Activated CD4-positive, alpha-beta T cell treated with anti-CD3 and anti-CD28 coated beads for 4 hours (primary cell): ENCODE results near the gene RPL7A.
"Not testable (repeated sequence)": the region's sequence is repeated elsewhere in the genome, so short reads cannot be mapped to it uniquely, and the experiment has no call there.

Experiments used
- DNase-seq, 2 donors: peaks; one replicate each; pipeline ENCODE4 v3.0.0-alpha.2; 2020

Gene RPL7A

DNA sequence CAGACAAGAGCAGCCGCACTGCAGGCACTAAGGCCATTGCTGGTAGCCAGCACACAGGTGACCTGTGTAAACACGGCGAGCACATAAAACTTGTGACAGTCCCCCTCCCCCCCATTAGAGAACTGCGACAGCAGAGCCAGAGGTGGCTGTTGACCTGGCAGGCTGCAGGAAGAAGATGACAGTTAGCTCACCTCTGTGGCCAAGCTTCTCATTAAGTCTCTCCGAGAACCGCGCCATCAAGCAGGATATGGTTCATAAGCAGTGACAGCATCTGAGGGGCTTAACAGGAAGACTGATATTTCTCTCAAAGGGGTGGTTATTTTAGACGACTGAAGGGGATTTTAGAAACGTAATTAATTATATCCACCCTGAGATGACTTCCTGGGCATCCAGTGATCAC is 22.7 kb downstream of the RPL7A start:
- peak; percentile 31 to 39 for DNase-seq

DNA sequence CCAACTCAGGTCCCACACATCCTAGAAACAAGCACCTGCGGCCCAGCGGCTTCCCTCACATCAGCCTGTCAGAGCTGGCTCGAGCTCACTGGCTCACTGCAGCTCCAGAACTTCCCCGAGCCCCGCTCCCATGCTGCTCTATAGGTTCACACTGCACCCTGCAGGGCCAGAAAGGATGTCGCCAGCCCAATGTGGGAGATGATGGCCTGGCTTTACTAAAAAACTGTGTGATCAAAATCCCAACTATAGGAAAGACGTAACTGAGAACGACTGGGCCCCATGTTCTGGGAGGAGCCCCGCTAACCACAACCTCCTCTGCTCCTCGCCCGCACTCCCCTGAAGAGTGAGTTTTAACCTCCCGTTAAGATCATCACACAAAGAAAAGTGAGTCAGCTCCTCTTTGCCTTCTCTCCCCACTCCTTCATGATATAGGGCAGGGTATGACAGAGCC is 23.3 kb downstream of the RPL7A start:
- peak; percentile 70 to 73 for DNase-seq

DNA sequence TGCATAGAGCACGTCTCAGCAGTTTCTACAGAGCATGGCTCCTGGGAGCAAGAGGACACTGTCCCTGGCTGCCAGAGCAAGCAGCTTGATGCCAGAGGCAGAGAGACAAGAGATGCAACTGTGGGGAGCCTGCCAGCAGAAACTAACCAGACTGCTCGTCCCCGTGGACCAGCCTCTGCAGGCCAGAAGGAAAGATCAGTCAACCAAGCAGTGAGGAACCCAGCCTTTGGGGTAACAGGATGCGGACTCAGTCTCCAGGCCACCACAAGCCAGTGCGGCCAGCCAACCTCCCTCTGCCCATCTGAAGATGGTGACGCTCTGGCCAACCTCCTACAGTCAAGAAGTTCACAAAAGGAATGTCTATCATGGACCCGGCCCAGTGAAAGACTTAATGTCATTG is 24.1 kb downstream of the RPL7A start:
- DNase-seq, result no peak

DNA sequence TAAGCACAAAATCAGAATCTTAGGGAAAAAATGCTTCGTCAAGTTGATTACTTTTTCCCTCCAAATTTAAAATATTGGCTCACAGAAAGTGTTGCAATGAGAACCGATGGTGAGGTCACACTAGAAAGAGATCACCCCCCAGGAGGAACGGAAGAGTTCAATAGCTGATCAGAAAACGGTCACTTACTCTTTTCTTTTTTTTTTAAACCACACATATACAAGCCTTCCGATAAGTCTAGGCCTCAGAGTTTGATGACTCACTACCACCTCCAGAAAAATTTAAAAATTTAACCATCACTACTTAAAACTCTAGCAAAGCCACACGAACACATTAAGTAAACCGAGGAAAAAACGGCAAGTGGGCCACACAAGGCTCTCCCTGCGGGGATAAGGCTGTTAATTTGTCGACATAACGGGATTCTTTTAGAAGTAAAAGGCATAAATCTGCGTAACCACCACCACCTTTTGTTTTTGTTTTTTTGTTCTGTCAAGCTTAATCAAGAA is 26.6 kb downstream of the RPL7A start:
- no peak for DNase-seq

DNA sequence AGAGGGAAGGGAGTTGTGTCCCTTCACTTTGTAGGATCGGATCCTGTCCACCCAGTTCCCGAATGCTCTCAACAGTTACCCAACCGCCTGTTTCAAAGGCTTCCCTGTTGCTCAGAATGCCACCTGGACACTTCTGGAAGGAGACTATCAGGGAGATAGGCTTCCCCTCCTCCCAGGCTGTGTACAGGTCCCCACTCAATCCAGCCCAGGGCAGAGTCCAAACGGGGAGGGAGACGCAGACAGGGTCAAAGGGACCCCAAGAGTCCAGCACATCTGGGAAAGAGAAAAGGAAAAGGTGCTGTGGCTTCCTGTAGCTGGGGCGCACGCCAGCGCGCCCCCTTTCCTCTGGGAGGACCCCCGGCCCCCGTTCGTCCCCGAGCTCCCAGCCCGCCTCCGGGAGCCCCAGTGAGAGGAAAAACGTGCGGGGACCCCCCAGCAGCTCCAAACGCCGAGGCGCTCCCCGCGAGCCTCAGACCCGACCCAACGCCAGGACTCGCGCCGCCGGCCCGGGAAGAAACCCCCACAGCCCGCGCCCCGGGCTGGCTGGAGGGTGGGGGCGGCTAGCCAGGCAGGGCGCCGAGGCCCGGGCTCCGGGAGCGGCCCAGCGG is 27.2 kb downstream of the RPL7A start:
- no peak for DNase-seq

DNA sequence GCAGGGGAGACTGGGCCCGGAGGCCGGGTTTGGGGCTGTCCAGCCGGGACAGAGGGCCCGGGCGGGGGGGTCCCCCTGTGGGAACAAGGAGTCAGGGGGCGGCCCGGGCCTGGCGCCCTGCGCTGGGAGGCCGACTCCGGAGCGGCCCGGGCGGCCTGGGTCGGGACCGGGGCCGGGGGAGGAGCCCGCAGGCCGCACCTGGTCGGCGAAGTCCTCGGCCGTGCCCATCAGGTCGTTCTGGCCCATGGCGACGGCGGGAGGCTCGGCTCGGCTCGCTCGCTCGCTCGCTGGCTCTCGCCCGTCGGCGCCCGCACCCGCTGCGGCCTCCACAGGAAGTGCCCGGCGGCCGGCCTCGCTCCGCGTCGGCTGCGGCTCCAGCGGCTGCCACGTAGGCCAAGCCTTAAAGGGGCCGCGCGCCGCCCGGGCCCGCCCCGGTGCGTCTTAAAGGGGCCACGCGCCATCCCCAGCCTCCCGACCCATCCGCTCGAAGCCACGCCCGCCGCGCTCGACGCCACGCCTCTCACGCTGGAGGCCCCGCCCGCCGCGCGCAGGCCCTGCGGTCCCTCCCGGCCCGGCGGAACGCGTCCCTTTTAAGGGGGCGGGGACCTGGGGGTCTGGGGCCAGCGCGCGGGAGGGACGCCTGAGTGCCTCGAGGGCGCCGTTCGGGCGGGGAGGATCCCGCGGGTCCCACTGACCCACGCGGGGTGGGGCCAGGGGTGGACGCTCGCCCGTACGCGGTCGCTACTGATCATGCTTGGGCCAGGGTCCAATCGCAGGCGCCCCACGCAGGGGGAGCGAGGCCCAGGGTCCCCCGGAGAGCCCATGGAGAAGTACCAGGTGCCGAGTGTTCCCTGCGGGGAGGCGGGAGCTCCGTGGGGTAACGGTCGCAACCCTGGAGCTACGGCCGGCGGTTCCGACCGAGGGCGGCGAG is 28.0 kb downstream of the RPL7A start, which contains the start of the genes STKLD1 and SURF4:
Gene STKLD1 (plus strand): TSS at position 643 of the 931 bp plus-strand sequence. CDS start 108 bp downstream, at position 751.
Gene SURF4 (minus strand): TSS at position 337 of the 931 bp plus-strand sequence. CDS start 91 bp downstream, at position 246.
- DNase-seq, result peak; percentile 90 to 94

DNA sequence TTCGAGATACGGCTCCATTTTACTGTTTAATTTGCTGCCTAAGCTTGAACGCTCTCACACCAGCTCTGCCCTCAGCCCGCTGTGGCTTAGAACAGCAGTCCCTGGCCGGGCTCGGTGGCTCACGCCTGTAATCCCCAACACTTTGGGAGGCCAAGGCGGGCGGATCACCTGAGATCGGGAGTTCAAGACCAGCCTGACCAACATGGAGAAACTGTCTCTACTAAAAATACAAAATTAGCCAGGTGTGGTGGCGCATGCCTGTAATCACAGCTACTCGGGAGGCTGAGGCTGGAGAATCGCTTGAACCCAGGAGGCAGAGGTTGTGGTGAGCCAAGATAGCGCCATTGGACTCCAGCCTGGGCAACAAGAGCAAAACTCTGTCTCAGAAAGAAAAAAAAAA is 29.3 kb downstream of the RPL7A start:
- not testable (repeated sequence) for DNase-seq

DNA sequence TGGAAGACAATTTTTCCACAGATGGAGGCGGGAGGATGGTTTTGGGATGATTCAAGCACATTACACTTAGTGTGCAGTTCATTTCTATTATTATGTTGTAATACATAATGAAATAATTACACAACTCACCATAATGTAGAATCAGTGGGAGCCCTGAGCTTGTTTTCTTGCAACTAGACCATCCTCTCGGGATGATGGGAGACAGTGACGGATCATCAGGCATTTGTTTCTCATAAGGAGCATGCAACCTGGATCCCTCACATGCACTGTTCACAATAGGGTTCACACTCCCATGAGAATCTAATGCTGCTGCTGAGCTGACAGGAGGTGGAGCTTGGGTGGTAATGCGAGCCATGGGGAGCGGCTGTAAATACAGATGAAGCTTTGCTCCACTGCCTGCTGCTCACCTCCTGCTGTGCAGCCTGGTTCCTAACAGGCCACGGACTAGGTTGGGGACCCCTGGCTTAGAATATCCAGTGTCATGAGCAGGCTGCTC is 29.8 kb downstream of the RPL7A start:
- no peak for DNase-seq

DNA sequence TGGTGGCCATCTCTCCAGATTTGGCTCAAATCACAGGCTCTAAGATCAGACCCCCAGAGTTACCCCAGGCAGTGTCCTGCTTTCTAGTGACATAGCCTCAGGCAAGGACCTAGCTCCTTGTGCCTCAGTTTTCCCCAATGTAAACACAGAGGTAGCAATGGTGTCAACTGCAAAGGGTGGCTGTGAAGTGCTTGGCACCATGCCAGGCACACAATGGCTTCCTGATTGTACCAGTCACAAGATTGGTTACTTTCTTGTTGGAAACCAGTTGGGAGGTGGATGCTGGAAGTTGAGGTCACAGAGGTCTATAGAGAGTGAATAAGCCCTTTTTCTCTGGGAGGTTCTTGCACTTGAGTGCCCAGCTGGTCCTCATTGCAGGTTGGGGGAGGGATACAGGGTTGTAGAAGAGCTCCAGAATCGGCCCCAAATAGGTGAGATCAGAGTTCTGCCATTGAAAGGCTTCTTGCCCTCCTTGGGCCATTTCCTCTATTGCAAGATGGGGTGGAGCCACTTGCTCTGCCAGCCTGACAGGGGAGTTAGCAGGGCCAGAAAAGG is 30.5 kb downstream of the RPL7A start:
- no peak for DNase-seq

DNA sequence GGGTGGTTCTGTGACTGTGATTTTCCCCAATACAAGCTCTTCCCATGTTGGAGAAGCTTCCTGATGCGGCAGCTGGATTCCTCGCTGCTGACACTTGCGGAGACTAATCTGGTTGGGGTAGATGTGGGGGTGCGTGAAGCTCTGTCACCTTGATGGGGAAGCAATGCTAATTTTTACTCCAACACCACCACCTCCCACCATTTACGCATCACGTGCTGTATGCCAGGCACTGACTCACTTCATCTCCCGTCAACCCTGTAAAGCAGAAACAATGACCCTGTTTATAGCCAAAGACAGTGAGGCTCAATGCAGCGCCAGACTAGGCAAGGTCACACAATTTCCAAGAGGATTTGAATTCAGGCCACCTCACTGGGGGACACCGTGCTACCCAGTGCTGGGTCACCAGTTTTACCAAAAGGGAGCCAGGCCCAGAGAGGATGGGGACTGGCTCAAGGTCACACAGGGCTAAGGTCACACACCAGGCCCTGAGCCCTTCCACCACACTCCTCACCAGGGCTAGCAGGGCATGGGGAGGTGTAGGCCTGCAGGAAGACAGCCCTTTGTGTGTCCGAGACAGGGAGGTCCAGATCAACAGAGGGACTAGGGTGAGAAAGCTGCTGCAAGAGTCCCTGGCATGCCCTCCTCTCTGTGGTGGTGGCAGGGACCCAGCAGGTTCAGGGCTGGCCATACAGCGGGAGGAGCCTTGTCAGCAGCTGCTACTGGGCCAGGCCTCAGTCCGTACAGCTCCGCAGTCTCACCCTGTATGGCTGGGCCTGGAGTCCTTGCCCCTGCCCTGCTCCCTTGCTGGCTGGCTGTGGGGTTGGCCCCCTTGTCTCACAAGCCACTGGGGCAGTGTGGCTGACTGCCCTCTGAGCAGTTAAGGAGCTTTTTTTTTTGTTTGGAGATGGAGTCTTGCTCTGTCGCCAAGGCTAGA is 31.4 kb downstream of the RPL7A start:
- DNase-seq, result no peak

DNA sequence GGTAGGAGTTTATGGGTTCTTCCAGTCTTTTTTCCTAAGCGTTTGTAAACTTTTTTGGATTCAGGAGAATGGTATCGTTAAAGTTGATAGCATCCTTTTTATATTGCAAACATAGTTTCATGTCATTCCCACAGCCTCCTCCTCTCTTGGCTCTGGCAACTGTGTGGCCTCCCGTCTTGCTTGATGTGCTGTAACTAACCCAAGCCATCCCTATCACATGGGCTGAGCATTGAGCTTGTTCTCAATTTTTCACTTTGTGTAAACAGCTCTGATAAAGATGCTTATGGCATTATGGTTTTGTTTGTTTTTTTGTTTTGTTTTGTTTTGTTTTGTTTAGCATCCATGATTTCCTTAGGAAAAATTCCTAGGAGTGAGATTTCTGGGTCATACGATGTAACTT is 32.7 kb downstream of the RPL7A start:
- DNase-seq, result no peak

DNA sequence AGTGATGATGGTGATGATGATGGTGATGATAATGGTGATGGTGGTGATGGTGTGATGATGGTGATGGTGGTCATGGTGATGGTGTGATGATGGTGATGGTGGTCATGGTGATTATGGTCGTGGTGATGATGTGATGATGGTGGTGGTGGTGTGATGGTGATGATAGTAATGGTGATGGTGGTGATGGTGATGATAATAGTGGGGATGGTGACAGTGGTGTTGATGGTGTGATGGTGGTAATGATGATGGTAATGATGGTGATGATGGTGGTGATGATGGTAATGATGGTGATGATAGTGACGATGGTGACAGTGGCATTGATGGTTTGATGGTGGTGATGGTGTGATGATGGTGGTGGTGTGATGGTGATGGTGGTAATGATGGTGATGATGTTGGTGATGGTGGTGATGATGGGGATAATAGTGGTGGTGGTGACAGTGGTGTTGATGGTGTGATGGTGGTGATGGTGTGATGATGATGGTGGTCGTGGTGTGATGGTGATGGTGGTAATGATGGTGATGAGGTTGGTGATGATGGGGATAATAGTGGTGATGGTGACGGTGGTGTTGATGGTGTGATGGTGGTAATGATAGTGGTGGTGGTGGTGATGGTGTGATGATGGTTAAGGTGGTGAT is 34.6 kb downstream of the RPL7A start:
- no peak for DNase-seq

DNA sequence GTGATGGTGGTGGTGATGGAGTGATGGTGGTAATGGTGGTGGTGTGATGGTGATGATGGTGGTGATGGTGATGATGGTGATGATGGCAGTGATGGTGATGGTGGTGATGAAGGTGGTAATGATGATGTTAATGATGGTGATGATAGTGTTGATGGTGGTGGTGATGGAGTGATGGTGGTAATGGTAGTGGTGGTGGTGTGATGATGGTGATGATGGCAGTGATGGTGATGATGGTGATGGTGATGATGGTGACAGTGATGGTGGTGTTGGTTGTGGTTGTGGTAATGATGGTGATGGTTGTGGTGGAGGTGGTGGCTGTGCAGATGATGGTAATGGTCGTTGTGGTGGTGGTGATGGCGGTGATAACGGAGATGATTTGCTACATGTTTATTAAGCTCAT is 35.4 kb downstream of the RPL7A start:
- DNase-seq, result no peak

DNA sequence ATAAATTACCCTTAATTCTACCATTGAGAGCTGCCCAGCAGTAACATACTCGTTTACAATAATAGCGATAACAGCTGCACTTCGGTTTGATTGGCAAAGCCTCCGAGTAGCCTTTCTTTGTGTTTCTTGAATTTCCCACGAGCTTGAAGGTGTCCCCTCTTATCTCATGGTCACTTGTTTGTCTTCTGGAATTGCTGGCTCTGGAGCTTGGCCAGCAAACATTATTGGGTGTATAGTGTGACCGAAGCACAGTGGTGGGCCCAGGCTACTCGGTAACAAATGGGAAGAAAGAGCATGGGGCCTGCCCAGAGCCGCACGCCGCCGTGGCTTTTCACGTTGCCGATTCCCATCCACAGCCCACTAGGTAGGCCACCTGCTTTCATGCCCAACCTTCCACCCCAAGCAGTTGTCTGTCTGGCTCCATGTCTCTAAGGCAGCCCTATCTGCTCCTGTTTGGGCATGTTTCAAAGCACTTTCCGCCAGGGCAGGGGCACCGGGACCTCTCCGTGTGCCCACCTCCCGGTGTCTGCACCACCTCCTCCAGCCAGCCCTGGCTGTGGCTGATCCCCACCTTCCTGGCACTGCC is 36.8 kb downstream of the RPL7A start:
- no peak for DNase-seq

DNA sequence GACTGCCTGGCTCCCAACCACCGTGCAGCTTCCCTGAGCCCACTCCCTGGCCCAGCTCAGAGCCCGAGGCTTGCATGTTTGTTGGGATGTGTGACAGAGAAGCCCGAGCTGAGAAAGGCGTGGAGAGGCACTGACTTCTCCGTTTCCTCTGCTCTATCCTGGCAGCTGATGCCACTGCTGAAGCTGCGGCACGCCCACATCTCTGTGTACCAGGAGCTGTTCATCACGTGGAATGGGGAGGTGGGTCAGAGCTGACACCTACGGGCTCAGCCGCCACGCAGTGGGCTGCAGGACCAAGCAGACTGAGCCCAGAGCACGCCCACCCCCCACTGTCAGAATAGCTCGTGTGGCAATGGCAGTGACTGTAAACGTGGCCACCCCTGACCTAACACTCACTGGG is 37.4 kb downstream of the RPL7A start:
- no peak for DNase-seq

DNA sequence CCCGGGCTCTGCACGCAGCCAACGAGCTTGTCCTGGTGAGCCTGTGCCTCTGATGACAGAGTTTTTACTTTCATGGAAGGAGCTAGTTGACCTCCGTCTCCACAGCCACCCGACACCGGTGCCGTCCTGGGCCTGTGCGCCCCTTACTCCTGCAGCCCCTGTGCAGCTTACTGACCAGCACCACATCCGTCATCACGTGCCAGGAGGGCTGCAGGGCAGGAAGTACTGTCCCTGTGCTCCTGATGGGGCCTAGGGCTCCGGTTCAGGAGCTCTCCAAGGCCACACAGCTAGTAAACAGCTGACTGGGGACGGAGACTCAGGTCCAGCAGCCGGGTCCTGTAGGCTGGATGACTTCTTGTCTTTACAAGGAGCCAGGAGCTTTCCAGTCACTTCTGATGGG is 38.3 kb downstream of the RPL7A start:
- DNase-seq, result no peak

DNA sequence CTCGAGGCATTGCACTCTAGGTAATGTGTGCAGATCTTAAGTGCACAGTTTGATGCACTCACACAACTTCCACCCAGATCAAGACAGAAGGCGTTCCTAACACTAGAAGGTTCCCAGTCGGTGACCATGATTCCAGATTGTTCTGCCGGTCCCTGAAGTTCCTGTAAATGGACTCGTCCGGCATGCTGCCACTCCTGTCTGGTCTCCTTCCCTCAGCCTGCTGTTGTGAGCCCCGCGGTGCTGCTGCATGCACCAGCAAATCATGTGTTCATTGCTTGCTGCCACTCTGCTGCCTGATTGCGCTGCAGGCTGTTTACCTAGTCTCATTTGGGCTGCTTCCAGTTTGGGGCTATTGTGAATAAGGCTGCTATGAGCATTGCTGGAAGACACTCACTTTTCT is 39.7 kb downstream of the RPL7A start:
- no peak for DNase-seq

DNA sequence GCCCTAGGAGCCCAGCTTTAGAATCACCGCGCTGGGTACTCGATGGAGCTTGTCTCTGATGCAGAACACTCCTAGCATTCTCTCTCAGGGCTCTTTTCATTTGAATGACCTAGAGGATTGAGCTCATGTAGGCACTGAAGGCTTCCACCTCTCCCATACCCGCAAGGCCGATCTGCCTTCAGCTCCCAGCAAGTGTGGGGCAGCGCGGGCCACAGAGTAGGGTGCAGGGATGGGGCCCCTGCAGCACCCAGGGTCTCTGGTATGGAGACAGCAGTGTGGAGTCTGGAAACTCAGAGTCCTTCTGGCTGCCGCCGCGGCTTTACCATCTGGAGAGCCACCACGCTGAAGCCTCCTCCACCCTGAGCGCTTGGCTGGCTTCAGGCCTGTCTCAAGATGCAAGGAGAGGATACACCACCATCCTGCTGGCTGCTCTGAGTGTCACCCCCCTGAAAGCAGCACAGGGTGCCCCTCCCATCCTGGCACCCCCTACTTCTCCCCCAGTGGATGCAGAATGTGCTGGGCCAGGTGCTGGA is 41.1 kb downstream of the RPL7A start:
- no peak for DNase-seq

DNA sequence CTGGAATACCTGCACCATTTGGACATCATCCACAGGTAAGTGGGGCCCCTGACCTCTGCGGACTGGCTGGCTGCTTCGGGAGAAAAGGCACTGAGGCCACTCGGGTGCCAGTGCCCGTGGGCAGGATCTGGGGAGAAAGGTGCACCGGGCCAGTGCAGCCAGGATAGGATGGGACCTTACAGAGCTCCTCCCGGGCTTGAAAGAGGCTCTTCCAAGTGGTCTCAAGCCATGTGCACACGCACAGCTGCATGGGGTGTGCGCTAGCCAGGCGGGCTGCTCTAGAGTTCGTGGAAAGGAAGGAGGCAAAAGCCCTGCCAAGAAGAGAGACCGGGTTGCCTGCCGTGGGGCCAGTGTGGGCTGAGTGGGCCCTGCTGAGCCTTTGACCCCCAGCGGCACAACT is 41.5 kb downstream of the RPL7A start:
- DNase-seq, result no peak

DNA sequence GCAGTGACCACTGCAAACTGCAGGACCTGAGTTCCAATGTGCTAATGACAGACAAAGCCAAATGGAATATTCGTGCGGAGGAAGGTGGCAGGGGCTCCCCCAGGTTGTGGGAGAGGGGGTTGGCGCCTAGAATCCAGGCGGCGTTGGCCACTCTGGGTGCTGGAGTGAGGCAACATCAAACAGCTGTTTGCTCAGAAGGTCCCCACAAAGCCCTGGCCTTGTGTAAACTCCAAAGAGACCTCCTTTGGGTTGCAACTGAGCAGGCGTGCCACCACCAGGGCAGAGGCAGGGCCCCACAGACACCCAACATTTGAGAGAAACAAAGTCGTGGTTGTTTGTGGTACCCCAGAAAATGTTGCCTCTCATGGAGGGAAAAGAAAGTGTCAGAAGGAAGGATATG is 42.7 kb downstream of the RPL7A start:
- DNase-seq, result no peak

DNA sequence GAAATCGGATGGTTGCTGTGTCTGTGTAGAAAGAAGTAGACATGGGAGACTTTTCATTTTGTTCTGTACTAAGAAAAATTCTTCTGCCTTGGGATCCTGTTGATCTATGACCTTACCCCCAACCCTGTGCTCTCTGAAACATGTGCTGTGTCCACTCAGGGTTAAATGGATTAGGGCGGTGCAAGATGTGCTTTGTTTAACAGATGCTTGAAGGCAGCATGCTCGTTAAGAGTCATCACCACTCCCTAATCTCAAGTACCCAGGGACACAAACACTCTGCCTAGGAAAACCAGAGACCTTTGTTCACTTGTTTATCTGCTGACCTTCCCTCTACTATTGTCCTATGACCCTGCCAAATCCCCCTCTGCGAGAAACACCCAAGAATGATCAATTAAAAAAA is 43.4 kb downstream of the RPL7A start:
- DNase-seq, result not testable (repeated sequence)
